ENCODE results near the gene ITGB4. TPM values are rescaled to one million over a fixed set of nuclear protein-coding genes. Genes with fewer than 3 reads are reported as not detected.
"Not testable (repeated sequence)": the region's sequence is repeated elsewhere in the genome, so short reads cannot be mapped to it uniquely, and the experiment has no call there.

Gene ITGB4
- polyA plus RNA-seq, 1 of the 3 experiments (the other 2 are of a cell fraction), result 7.0 TPM

GRCh38 chr17:75759457-75759856, 38.2 kb downstream of the ITGB4 start:
- peaks cover 7% of the 10 kb centered on the region for H3F3A ChIP-seq (replicated peaks; ENCODE audit: insufficient read depth)
- H3K4me3 ChIP-seq (ENCODE audit: low read depth in 2 of 2, low read length in 1 of 2), result no peak overlapping the region
- TF ChIP-seq MAX (IDR thresholded peaks at IDR 0.05; ENCODE audit: low read depth) (no peak), EP300 (IDR thresholded peaks at IDR 0.05; ENCODE audit: borderline replicate concordance in 1 of 2, low read depth in 1 of 2, low read length in 1 of 2) (no peak), EZH2phosphoT487 (IDR thresholded peaks at IDR 0.05; ENCODE audit: borderline replicate concordance, low read depth) (no peak), TAF1 (IDR thresholded peaks at IDR 0.05; ENCODE audit: borderline replicate concordance, low read depth, low read length) (no peak), ELF1 (IDR thresholded peaks at IDR 0.05) (no peak), SIN3A (IDR thresholded peaks at IDR 0.05; ENCODE audit: borderline replicate concordance, low read depth, low read length) (no peak), MEF2A (IDR thresholded peaks at IDR 0.05; ENCODE audit: borderline replicate concordance, low read depth) (no peak), CTCF (IDR thresholded peaks at IDR 0.05) (no peak), FOXM1 (IDR thresholded peaks at IDR 0.05; ENCODE audit: low read depth) (no peak), IRF3 (IDR thresholded peaks at IDR 0.05; ENCODE audit: low read depth, low read length) (no peak), FOSL2 (IDR thresholded peaks at IDR 0.05; ENCODE audit: borderline replicate concordance, low read depth) (no peak), GATA2 (CRISPR knock-in tag; IDR thresholded peaks at IDR 0.05) (no peak), RAD21 (IDR thresholded peaks at IDR 0.05; ENCODE audit: low read length) (no peak), FOXJ3 (CRISPR knock-in tag; IDR thresholded peaks at IDR 0.05) (no peak), ZBTB33 (IDR thresholded peaks at IDR 0.05; ENCODE audit: borderline replicate concordance, low read depth) (no peak), RFX5 (IDR thresholded peaks at IDR 0.05; ENCODE audit: low read length) (no peak), USF1 (IDR thresholded peaks at IDR 0.05; ENCODE audit: borderline replicate concordance, low read depth) (no peak)
- no peaks in the 10 kb centered on the region for H3K27me3 ChIP-seq (ENCODE audit: insufficient read depth)
- DNase-seq, result no peak
- no peaks in the 10 kb centered on the region for H3K9me2 ChIP-seq
- CTCF ChIA-PET, result interaction anchor here (0.8 to 31.4 kb wide), 11 partner anchors 10 to 503 kb away, joined by 3 to 1370 read pairs (median 4); partner anchors contain the start of genes SMIM5 and UNK
- H3K4me1 ChIP-seq (ENCODE audit: control insufficient read depth in 1 of 2, insufficient read depth in 2 of 2, low read depth in 1 of 2, low read length in 1 of 2), result peaks cover 8 to 31% of the 10 kb centered on the region in 2 experiments; a peak in 2 of 4 replicates
- no peaks in the 10 kb centered on the region for H3K9me3 ChIP-seq
- no peaks in the 10 kb centered on the region for H3K79me2 ChIP-seq (ENCODE audit: insufficient read depth)
- no peak overlapping the region for H2AFZ ChIP-seq (ENCODE audit: low read depth)
- H3K36me3 ChIP-seq (replicated peaks in 1 of 2; ENCODE audit: control insufficient read depth in 1 of 2, insufficient read depth in 2 of 2, low read length in 1 of 2), result peaks cover 0 to 3% of the 10 kb centered on the region in 2 experiments
- no peak overlapping the region for H3K4me2 ChIP-seq
- no peaks in the 10 kb centered on the region for H4K20me1 ChIP-seq (ENCODE audit: insufficient read depth)
- no peak overlapping the region for H3K27ac ChIP-seq (ENCODE audit: low read depth in 2 of 2, low read length in 1 of 2)
- H3K9ac ChIP-seq, result no peak overlapping the region
- WGBS (ENCODE audit: low lambda C conversion rate), result 71% methylated on average over 3 of the region's 3 CpGs
- POLR2A ChIA-PET, result interaction anchor here (8.4 kb wide), 1 partner anchor 16 kb away, joined by 161 read pairs; no protein-coding TSS in a partner anchor

- H3K4me3 ChIP-seq (ENCODE audit: low read depth in 2 of 2, low read length in 1 of 2); H3K27me3 ChIP-seq (ENCODE audit: insufficient read depth); H4K20me1 ChIP-seq (ENCODE audit: insufficient read depth); H3K9ac ChIP-seq; DNase-seq; H3K79me2 ChIP-seq (ENCODE audit: insufficient read depth); H3K36me3 ChIP-seq (replicated peaks in 1 of 2; ENCODE audit: control insufficient read depth in 1 of 2, insufficient read depth in 2 of 2, low read length in 1 of 2); H3K27ac ChIP-seq (ENCODE audit: low read depth in 2 of 2, low read length in 1 of 2); H3K4me2 ChIP-seq; H3F3A ChIP-seq (replicated peaks; ENCODE audit: insufficient read depth); H3K9me3 ChIP-seq; H3K9me2 ChIP-seq; H2AFZ ChIP-seq (ENCODE audit: low read depth): not testable (repeated sequence)
- POLR2A ChIA-PET, result interaction anchor here (8.4 kb wide), 1 partner anchor 15 kb away, joined by 161 read pairs; no protein-coding TSS in a partner anchor
- CTCF ChIA-PET, result interaction anchor here (0.6 to 31.4 kb wide), 13 partner anchors 10 to 503 kb away, joined by 3 to 1370 read pairs (median 4); partner anchors contain the start of genes SMIM5 and UNK
- H3K4me1 ChIP-seq (ENCODE audit: control insufficient read depth in 1 of 2, insufficient read depth in 2 of 2, low read depth in 1 of 2, low read length in 1 of 2), result peaks cover 8 to 25% of the 10 kb centered on the region in 2 experiments; a peak in 2 of 4 replicates
- 97% methylated on average over 6 of the region's 6 CpGs for WGBS (ENCODE audit: low lambda C conversion rate)
Observed at GRCh38 chr17:75759978-75760640, 38.9 kb downstream of the ITGB4 start.

All from SK-N-SH (cell line).